Calu3 (cell line): ENCODE results near the gene CDC73. TPM values are rescaled to one million over a fixed set of nuclear protein-coding genes. Genes with fewer than 3 reads are reported as not detected.

Experiments
- BruUV-seq: library from RNA; stranded (reverse); fragments of 400-500 nt; replicated peaks from 2 replicates; lab custom pipeline; 2021; lab: Mats Ljungman, UMichigan
- CTCF ChIA-PET: fragments of 300-600 bp; sonication (Branson Sonifier 250); formaldehyde crosslinking; loops from one replicate; lab custom pipeline; 2022; ENCODE audit warnings: antibody characterized with exemption; lab: Charles Lee
- DNase-seq: peaks from one replicate; pipeline ENCODE4 v3.0.0; 2022
- H3K27ac Mint-ChIP-seq: one replicate; pipeline ENCODE4 v1.8.0; 2022; ENCODE audit warnings: mixed read lengths; ENCODE audit not compliant: unreplicated experiment
- H3K27me3 Mint-ChIP-seq: one replicate; pipeline ENCODE4 v1.8.0; 2022; ENCODE audit warnings: mixed read lengths; ENCODE audit not compliant: unreplicated experiment
- H3K36me3 Mint-ChIP-seq: one replicate; pipeline ENCODE4 v1.8.0; 2022; ENCODE audit warnings: mild to moderate bottlenecking, moderate library complexity, mixed read lengths; ENCODE audit not compliant: insufficient read depth, unreplicated experiment
- H3K4me1 Mint-ChIP-seq: one replicate; pipeline ENCODE4 v1.8.0; 2022; ENCODE audit warnings: mild to moderate bottlenecking, low read depth, mixed read lengths; ENCODE audit not compliant: unreplicated experiment
- H3K4me3 Mint-ChIP-seq: one replicate; pipeline ENCODE4 v1.8.0; 2022; ENCODE audit warnings: mild to moderate bottlenecking, low read depth, moderate library complexity, mixed read lengths; ENCODE audit not compliant: unreplicated experiment
- H3K9me3 Mint-ChIP-seq: one replicate; pipeline ENCODE4 v1.8.0; 2022; ENCODE audit warnings: low read depth, mixed read lengths; ENCODE audit not compliant: unreplicated experiment
- intact Hi-C: fragments of 100-400 bp; cut with micrococcal nuclease; formaldehyde crosslinking; loops from one replicate; pipeline ENCODE4 v1.10.0; 2022; ENCODE audit not compliant: unreplicated experiment
- total RNA-seq: library from RNA; stranded (reverse); gene quantifications from 2 replicates; pipeline ENCODE4 v1.2.3, GENCODE V29; 2022
- TF ChIP-seq, protein P1 (sequence below): fragments of 200-600 bp; IDR thresholded peaks from one replicate; pipeline ENCODE4 v1.8.0; 2022; ENCODE audit warnings: antibody characterized with exemption; ENCODE audit not compliant: unreplicated experiment

Gene CDC73
- total RNA-seq, 1 experiment from 2014 or later = 75.2 TPM

DNA sequence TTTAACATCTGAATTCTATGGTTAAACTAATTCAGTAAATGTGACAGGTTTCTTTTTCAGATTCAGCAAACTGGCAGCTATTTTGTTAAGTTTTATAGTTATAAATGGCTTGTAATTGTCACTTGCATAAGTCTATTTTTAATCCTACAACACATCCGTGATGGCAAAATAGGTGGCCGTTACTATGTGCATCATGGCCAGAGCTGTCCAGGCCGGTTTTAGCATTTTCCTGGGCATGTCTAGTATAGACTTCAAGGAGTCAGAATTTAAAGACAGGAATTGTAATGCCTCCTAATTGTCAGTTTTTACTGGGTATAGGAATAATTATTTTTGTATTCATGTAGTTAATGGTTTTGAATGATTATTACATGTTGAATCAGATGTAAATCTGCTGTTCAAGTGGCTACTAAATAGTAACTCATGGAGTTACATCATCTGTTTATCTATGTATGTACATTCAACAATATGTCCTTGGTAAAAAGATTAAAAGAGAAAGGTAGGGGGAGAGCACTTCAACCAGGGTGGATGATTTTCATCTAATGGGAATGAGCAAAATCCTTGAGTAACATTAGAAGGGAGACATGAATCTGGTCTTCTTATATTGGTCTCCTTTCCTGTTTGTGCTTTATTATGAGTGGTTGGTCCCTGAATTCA lies 67.7 kb downstream of the CDC73 start:
- TF ChIP-seq, protein P1, sequence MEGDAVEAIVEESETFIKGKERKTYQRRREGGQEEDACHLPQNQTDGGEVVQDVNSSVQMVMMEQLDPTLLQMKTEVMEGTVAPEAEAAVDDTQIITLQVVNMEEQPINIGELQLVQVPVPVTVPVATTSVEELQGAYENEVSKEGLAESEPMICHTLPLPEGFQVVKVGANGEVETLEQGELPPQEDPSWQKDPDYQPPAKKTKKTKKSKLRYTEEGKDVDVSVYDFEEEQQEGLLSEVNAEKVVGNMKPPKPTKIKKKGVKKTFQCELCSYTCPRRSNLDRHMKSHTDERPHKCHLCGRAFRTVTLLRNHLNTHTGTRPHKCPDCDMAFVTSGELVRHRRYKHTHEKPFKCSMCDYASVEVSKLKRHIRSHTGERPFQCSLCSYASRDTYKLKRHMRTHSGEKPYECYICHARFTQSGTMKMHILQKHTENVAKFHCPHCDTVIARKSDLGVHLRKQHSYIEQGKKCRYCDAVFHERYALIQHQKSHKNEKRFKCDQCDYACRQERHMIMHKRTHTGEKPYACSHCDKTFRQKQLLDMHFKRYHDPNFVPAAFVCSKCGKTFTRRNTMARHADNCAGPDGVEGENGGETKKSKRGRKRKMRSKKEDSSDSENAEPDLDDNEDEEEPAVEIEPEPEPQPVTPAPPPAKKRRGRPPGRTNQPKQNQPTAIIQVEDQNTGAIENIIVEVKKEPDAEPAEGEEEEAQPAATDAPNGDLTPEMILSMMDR = no peak
- Mint-ChIP-seq H3K9me3 (no peaks in the 10 kb centered on the region), H3K27ac (no peak overlapping the region), H3K4me1 (peaks cover 28% of the 10 kb centered on the region), H3K36me3 (no peaks in the 10 kb centered on the region), H3K4me3 (no peak overlapping the region), H3K27me3 (no peaks in the 10 kb centered on the region)
- CTCF ChIA-PET = no interaction called here
- no peak for DNase-seq
- no TSS peak for BruUV-seq
- intact Hi-C loops = loop anchor here (10.0 kb wide), 2 partner anchors 365 to 575 kb away; no protein-coding TSS in a partner anchor

DNA sequence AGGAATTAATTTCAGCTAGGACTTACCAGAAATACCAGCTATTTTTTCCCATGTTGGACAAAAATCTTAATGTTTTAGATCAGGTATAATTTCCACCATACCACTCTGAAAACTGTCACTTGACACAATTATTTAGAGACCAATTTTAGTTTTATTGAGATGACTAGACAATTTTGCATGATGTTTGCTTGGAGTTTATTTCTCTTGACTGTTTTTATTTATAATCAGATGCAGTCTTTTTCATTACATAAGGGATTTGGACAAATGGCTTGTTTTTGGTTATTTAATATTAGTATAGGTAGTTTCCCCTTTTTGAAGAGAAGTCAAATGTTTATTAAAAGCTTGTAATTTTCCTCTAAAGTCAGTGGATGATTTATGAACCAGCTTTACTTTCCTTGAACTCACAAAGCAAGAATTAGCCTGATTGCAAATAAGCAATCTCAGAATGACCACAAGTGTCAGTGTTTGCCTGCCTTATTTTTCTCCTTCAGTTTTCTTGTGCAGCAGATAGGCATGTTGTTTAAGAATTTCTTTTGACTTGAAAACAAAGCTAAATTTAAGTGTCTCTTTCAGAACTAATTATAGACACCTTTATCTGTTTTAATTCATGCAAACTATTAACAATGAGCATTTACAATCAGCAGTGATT lies 68.4 kb downstream of the CDC73 start:
- Mint-ChIP-seq H3K4me1 (peaks cover 24% of the 10 kb centered on the region), H3K9me3 (no peaks in the 10 kb centered on the region), H3K36me3 (no peaks in the 10 kb centered on the region), H3K27me3 (no peaks in the 10 kb centered on the region), H3K4me3 (no peak overlapping the region), H3K27ac (no peak overlapping the region)
- CTCF ChIA-PET = interaction anchor here (0.7 kb wide), 1 partner anchor 9 kb away, joined by 3 read pairs; no protein-coding TSS in a partner anchor
- TF ChIP-seq, protein P1 = peak; percentile 15
- BruUV-seq = no TSS peak
- intact Hi-C loops = no loop called here
- no peak for DNase-seq

DNA sequence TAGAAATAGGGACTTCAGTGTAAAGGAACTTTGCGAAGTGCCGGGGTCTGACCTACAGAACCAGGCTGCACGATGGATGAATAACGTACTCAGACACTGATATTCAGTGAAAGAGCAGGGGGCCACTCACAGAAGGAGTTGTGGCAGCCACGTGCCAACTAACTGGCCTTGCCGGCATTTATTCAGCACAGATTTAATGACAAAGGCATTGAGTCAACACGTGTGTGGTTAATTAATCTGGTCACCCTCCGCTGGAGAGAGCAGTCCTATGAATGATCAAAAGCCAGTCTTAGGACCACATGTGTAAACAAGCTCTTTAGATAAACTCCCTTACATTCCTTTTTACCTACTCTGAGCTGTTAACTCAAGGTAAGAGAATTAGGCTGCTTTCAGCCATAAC lies 70.8 kb downstream of the CDC73 start:
- BruUV-seq = no TSS peak
- H3K9me3 Mint-ChIP-seq = no peaks in the 10 kb centered on the region

DNA sequence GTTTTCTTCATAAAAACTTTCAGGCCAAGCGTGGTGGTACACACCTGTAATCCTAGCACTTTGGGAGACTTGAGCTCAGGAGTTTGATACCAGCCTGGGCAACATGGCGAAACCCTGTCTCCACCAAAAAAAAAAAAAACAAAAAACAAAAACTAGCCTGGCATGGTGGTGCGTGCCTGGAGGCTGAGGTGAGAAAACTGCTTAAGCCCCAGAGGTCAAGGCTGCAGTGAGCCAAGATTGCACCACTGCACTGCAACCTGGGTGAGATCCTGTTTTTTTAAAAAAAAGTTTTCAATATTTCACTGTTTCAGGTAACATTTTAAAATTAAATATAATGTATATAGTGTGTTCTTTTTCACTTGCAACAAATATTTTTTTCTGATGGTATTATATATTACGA lies 78.1 kb downstream of the CDC73 start:
- H3K4me1 Mint-ChIP-seq = peaks cover 14% of the 10 kb centered on the region
- H3K9me3 Mint-ChIP-seq = no peaks in the 10 kb centered on the region
- no peaks in the 10 kb centered on the region for H3K27me3 Mint-ChIP-seq
- TF ChIP-seq, protein P1 = no peak
- BruUV-seq = no TSS peak
- no peak overlapping the region for H3K27ac Mint-ChIP-seq
- intact Hi-C loops = no loop called here
- H3K4me3 Mint-ChIP-seq = no peak overlapping the region
- no peak for DNase-seq
- CTCF ChIA-PET = no interaction called here
- H3K36me3 Mint-ChIP-seq = peaks cover 4% of the 10 kb centered on the region

More for the DNA sequence above, 70.8 kb downstream of the CDC73 start:
- H3K4me3 Mint-ChIP-seq = no peak overlapping the region
- H3K27me3 Mint-ChIP-seq = no peaks in the 10 kb centered on the region
- no peaks in the 10 kb centered on the region for H3K36me3 Mint-ChIP-seq
- H3K4me1 Mint-ChIP-seq = peaks cover 8% of the 10 kb centered on the region
- intact Hi-C loops = no loop called here
- TF ChIP-seq, protein P1 = no peak
- H3K27ac Mint-ChIP-seq = no peak overlapping the region
- CTCF ChIA-PET = no interaction called here
- no peak for DNase-seq
